GM21526 (cell line): ENCODE results near the gene SYNE2.

ENCODE experiments used
- ATAC-seq: cut with Tn5 transposase; IDR thresholded peaks from one replicate; pipeline ENCODE4 v1.9.1; 2021; ENCODE audit warnings: moderate library complexity; ENCODE audit not compliant: unreplicated experiment, low FRiP score

Gene SYNE2

DNA sequence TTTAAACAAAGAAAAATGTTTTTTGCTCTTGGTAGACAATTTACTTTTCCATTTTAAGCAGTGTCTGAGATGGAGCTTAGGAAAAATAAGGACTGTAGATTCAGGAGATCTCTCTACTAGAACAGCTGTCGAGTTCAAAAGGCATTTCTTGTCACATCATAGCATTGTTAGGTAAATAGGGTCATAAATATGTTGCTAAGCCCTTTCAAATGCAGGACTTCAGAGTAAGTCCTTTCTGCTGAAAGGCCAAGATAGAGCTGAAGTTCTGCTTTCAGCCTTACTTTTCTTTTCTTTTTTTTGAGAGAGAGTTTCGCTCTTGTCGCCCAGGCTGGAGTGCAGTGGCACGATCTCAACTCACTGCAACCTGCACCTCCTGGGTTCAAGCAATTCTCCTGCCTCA, 98.2 kb downstream of the SYNE2 start:
- no peak for ATAC-seq

DNA sequence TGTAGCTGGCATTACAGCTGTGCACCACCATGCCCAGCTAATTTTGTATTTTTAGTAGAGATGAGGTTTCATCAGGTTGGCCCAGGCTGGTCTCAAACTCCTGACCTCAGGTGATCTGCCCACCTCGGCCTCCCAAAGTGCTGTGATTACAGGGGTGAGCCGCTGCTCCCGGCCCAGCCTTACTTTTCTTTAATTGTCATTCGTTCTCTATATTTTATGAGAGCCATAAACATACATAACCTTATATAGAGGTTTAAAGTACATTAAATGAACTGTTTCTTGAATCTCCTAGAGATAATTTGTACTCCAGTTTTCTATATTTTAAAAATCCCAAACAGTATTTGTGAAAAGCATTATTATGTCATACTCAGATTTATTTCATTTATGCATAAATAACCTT, 98.6 kb downstream of the SYNE2 start:
- ATAC-seq, result no peak

DNA sequence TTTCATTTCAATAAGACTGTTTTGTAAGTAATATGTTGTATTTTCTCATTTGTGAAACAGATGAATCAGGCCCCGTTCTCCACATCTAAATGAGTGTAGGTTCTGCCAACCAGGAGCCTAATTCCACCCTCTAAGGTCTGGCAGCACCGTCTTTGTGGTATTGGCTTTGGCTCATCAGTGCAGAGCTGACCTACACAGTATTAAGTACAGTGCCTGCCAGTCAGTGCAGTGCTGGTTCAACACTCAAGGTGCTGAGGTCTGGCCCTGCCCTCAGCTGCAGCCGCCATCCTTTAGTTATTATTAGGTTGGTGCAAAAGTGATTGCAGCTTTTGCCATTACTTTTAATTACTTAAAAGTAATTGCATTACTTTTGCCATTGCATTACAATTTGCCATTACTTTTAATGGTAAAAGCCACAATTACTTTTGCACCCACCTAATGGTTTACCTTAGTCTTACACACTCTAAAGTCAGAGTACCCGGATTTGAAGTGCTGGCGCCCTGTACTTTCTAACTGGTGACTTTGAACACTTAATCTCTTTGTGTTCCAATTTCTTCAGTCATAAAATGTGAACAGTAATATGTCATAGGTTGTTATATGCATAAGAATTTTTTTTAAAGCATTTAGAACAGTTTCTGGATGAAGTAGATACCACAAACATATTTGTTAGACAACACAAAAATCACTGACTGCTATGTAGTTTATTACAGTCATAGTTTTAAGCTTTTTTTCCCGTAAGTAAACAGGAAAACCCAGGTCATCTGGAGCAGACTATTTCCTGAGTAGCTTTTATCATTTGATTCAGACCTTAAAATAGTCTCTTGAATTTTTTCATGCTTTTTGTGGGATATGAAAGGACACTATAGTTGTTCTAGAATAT, 99.5 kb downstream of the SYNE2 start:
- no peak for ATAC-seq

DNA sequence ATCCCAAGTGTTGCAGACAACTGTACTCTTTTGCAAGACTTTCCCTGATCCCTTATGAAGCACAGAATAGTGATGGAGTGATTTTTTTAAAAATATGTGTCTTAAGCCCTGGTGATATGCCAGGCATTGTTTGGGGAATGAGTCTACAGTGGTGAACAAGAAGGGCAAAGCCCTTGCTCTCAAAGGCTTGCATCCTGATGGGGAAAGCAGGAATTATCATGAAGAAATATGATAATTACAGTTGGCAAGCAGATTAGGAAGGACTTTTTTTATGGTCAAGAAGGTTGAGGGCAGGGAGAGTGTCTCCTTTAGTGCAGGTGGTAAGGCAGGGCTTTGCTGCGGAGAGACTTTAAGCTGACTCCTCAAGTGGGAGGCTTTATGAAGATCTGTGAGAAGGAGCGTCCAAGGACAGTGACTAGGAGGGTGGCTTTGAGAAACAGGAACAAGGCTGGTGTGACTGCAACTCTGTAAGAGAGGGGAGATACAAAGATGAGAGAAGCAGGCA, 100.2 kb downstream of the SYNE2 start:
- ATAC-seq, result no peak

DNA sequence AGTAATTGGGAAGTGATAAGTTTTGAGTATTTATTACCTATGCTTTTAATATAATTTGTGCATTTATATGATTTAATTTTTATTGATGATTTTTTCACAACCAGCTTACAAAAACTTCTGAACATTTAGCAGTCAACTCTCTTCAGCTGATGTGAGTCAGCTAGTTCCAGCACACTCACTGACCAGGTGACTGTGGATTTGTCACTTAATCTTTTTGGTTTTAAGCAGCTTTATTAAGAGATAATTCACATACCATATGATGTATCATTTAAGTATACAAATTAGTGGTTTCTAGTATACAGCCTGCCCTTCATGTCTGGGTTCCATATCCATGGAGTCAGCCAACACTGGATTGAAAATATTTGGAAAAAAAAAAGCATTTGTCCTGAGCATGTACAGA, 103.5 kb downstream of the SYNE2 start:
- no peak for ATAC-seq

- ATAC-seq, result no peak
Measured at GRCh38 chr14:63960926-63961567, 108.2 kb downstream of the SYNE2 start.

GRCh38 chr14:63962906-63963305, 110.1 kb downstream of the SYNE2 start:
- no peak for ATAC-seq

DNA sequence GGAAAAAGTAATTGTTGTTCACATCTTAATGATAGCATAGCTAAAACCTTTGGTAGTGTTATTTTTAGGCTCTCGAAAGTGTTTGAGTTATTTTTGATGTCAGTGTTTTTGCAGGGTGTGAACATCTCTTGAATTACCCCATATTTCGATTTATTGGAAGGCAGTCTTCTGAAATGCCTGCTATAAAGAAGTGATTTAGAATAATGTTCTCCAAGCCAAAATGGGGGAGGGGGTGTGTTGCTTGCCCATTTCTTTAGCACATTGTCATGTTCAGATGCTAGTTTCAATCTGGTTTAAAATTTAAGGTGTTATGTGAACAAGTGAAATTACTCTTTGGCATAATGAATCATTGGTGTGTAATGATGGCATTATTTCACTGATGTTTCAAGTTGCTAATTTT, 110.6 kb downstream of the SYNE2 start:
- no peak for ATAC-seq

GRCh38 chr14:63964113-63964512, 111.3 kb downstream of the SYNE2 start:
- no peak for ATAC-seq

- no peak for ATAC-seq
Measured at GRCh38 chr14:63966407-63966806, 113.6 kb downstream of the SYNE2 start.

DNA sequence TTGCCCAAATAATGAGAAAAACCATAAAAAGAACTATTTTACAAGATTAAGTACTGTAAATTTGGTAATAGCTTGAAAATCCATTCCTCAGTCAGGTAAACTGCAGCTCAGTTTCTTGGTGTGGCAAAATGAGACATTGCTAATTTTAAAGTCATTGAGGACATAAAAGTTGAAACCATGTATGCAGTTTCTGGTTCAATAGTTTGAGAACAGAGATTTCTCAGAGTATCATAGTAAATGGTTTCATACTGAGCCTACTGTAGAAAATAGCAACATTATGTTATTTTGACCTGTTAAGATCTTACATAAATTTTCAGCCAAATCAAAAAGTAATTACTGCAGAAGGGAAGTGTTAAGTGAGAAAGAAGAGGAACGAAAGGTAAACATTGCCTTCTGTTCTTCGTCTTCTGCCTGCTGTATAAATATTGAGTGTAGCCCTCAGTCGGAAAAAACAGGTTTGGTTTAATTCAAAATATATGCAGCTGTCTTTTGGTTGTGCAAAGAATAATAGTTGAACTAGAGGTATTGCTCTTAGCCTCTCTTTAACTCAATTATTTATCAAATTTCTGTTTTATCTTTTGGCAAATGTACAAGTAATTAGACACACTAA, 119.6 kb downstream of the SYNE2 start:
- peak; percentile 58 for ATAC-seq

- no peak for ATAC-seq
Measured at GRCh38 chr14:63974176-63974575, 121.4 kb downstream of the SYNE2 start.

- no peak for ATAC-seq
Measured at GRCh38 chr14:63981569-63981968, 128.8 kb downstream of the SYNE2 start.

GRCh38 chr14:63982156-63982555, 129.4 kb downstream of the SYNE2 start:
- no peak for ATAC-seq

GRCh38 chr14:63982629-63983028, 129.8 kb downstream of the SYNE2 start:
- no peak for ATAC-seq

DNA sequence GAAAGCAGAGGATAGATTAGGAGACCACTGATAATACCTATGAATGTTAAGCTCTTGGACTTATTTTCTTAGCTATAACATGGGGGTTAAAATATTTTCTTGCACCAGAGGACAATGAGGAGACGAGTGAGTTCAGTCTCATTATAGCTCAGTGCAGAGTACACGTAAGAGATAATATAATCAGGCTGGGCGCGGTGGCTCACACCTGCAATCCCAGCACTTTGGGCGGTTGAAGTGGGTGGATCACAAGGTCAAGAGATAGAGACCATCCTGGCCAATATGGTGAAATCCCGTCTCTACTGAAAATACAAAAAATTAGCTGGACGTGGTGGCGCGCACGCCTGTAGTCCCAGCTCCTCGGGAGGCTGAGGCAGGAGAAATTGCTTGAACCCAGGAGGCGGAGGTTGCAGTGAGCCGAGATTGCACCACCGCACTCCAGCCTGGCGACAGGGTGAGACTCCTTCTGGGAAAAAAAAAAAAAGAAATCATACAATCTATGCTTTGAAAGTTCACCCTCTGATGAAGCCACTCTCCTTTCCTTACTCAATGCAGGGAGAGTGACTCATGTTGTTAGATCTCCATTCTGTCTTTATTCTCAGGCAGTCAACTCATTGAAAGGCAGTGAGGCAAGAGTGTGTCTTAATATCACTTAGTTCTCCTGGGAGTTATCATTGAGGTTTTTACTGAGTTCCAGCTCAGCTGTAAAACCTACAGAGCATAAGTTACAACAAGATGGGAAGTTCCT, 134.2 kb downstream of the SYNE2 start:
- ATAC-seq, result no peak

DNA sequence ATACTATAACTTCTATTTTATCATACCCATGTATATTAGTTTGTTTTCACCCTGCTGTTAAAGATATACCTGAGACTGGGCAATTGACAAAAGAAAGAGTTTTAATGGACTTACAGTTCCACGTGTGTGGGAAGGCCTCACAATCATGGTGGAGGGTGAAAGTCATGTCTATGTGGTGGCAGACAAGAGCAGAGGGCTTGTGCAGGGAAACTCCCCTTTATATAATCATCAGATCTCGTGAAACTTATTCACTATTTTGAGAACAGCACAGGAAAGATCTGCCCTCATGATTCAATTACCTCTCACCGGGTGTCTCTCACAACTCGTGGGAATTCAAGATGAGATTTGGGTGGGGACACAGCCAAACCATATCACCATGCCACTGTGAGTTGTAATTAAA, 135.8 kb downstream of the SYNE2 start:
- ATAC-seq, result no peak

- no peak for ATAC-seq
Measured at GRCh38 chr14:63991833-63992232, 139.0 kb downstream of the SYNE2 start.

- no peak for ATAC-seq
Measured at GRCh38 chr14:63992858-63993257, 140.1 kb downstream of the SYNE2 start.

DNA sequence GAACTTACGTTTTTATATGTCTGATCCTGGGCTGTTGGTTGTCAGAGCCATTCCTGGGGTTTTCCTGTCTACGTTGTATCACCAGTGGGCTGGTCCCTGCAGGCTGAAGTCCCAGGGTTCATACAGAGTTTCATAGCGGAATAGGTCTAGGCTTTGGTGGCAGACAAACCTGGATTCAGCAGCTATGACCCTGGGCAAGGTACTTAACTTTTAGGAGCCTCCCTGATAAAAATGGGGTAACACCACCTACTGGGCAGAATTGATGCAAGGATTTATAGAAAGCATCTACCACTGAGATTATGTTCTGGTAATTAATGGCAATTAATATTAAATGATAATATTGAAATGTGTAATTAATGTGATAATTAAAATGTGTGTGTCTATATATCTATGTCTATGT, 141.2 kb downstream of the SYNE2 start:
- ATAC-seq, result no peak

DNA sequence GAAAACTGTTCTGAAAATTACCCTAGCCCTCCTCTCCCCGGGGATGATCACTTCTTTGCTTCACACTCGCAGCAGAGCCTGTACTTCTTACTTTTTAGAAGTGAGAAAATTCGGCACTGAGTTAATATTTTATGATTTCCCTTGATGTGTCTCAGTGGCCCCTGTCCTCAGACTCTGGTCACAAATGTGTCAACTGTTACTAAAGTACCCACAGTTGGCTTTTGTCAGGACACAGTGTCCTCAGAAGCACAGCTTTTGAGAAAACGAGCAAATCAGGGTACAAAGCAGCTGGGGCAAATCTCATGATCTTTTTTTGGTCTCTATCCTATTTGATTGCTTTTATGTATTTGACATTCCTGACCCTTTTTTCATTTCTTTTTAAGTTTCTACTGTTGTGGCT, 142.5 kb downstream of the SYNE2 start:
- no peak for ATAC-seq
